ENCODE data around the gene SLC22A16. TPM values are rescaled to one million over a fixed set of nuclear protein-coding genes. Genes with fewer than 3 reads are reported as not detected.
A peak's percentile ranks its signal among the peaks of the same experiment; 100 is the strongest.

Gene SLC22A16
- total and polyA plus RNA-seq, 8 donors: 0.30 to 0.92 (median 0.31) TPM; not detected in 5

DNA sequence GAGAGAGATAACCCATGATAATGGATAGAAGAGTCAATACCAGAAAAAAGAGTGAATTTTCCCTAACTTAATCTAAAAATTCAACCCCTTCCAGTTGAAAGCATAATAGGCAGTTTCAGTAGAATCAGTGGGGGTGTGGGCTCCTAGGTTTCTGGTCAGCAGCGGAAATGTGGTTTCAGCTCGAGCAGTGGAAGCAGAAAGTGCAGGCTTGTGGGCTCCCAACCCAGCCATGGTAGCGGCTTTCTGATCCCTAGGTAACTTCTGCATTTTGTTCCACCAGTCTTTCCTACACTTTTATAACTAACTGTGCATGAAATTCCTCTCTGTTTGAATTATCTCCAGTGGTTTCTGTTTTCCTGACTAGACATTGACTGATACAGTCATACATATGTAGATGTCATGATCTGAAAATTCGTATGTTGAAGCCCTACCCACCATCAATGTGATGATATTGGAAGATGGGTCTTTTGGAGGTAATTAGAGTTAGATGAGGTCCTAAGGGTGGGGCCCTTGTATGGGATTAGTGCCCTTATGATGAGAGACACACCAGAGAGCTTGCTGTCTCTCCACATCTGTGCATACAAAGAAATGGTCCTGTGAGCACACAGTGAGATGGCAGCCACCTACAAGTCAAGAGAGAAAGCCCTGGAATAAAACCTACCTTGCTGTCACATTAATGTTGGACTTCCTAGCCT is 54.5 kb downstream of the SLC22A16 start:
- H3K4me3 ChIP-seq: no peak overlapping the region
- H3K36me3 ChIP-seq: no peaks in the 10 kb centered on the region
- H3K27ac ChIP-seq: no peak overlapping the region
- 55 to 79% (median 71%) methylated on average over 4 of the region's 4 CpGs for WGBS, 5 donors
- TF ChIP-seq EP300 (IDR thresholded peaks at IDR 0.05): no peak
- intact Hi-C loops (cut with DNase I; ENCODE audit: low total_unique reads): no loop called here
- H3K9me3 ChIP-seq: peaks cover 0 to 11% (median 4%) of the 10 kb centered on the region in 4 donors
- no peaks in the 10 kb centered on the region for H3K4me1 ChIP-seq
- H3K27me3 ChIP-seq: peaks cover 0 to 7% (median 0%) of the 10 kb centered on the region in 3 donors
- DNase-seq: no peak

DNA sequence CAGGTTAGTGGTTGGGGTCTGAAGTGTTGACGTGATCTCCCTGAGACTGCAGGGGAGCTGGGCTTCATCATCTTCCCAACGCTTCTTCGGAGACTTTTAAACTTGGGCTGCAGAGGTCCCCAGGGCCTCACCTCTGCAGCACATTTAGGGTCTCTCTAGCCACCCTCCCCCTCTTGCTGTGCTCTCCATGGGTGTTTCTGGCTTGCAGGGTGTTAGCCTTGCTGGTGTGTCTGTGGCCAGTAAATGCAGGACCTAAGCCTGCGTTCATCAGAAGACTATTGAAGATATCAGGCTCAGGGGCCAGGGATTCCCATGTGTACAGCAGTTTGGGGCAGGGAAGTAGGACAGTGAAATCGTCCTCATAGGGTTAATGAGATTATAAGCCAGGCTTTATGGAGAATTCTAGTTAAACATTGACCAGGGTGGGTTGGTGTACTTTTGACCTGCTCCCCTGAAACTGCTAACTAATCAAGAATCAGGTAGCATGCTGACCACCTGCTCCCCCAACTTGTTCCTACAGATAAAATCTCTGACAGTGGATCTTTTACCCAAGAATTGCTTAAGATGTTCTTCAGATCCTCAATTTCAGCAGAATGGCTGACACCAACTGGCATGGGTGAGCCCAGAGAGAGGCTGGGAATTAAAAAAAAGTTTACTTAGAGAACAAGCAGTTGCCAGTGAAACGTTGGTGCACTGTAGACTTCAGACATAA is 57.2 kb downstream of the SLC22A16 start:
- DNase-seq: peak in 1 of 2 donors; percentile 24
- no peak overlapping the region for H3K27ac ChIP-seq

DNA sequence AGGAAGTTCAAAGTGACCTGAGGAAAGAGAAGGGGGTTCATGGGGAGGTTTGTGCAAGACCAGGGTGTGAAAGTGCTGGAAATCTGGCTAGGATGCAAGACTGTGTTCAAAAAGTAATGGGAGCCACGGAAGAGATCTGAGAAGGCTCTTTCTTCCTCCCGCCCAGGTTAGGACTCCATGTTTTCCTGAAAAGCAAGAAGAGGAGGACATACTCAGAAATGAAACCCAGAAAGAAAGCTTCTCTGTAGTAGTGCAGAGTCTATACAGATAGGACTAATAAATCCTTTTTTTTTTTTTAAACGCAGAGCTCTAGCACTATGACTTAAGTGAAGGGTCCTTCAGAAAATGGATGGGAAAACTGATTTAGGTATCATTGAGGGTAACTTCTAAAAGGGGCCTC is 57.8 kb downstream of the SLC22A16 start:
- WGBS, 5 donors: 80 to 89% (median 85%) methylated on average over 3 of the region's 3 CpGs
- intact Hi-C loops (cut with DNase I; ENCODE audit: low total_unique reads): no loop called here
- TF ChIP-seq, protein P1, sequence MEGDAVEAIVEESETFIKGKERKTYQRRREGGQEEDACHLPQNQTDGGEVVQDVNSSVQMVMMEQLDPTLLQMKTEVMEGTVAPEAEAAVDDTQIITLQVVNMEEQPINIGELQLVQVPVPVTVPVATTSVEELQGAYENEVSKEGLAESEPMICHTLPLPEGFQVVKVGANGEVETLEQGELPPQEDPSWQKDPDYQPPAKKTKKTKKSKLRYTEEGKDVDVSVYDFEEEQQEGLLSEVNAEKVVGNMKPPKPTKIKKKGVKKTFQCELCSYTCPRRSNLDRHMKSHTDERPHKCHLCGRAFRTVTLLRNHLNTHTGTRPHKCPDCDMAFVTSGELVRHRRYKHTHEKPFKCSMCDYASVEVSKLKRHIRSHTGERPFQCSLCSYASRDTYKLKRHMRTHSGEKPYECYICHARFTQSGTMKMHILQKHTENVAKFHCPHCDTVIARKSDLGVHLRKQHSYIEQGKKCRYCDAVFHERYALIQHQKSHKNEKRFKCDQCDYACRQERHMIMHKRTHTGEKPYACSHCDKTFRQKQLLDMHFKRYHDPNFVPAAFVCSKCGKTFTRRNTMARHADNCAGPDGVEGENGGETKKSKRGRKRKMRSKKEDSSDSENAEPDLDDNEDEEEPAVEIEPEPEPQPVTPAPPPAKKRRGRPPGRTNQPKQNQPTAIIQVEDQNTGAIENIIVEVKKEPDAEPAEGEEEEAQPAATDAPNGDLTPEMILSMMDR (IDR thresholded peaks at IDR 0.05): no peak
- no peak for TF ChIP-seq POLR2A (IDR thresholded peaks at IDR 0.05)
- no peak for TF ChIP-seq POLR2AphosphoS5 (IDR thresholded peaks at IDR 0.05)

More for the DNA sequence above, 57.2 kb downstream of the SLC22A16 start:
- Histone ChIP-seq H3K4me3 (no peak overlapping the region), H3K27me3 (no peaks in the 10 kb centered on the region), H3K9me3 (peaks cover 0 to 11% (median 4%) of the 10 kb centered on the region in 4 donors), H3K36me3 (no peaks in the 10 kb centered on the region), H3K4me1 (peaks cover 0 to 20% (median 14%) of the 10 kb centered on the region in 4 donors)
- 63 to 69% (median 64%) methylated on average over 6 of the region's 6 CpGs for WGBS, 5 donors
- intact Hi-C loops (cut with DNase I; ENCODE audit: low total_unique reads): no loop called here
- TF ChIP-seq POLR2AphosphoS5 (IDR thresholded peaks at IDR 0.05) (no peak), EP300 (IDR thresholded peaks at IDR 0.05) (no peak), POLR2A (IDR thresholded peaks at IDR 0.05) (no peak)
- TF ChIP-seq, protein P1 (IDR thresholded peaks at IDR 0.05): no peak

DNA sequence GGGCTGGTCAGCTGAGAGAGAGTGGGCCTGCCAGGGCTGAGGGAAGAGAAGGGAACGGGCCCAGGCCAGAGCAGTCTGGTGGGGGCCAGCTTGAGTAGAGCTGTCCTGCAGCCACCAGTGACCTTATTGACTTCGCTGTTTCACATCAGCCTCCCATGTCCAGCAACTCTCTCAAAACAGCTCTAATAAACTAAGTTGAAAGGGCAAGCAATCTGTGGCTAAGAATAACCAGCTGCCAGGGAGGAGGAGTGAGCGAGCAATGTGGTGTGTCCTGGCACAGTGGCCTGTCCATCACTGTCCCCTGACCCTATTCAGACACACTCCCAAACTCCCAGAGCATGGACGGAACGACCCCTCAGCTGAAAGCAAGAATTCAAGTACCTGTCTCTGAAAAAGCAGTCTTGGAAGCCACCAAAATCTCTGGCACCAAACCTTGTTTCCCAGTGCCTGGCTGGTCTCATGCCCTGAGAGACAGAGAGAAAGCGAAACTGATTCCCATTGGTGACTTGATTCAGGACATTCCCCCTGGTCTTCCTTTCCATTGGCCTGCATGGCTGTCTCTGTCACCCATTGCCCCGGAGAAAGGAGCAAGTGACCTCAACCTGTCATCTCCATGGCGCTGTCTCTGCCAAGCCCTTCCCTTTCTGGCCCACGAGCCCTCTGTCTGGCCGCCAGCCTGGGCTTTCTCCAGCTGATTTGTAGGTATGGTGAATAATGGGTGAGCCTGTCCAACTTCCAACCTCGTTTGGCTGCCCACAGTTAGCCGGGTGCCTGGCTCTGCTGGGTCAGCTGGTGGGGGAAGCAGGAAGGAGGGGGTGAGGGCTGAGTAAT is 61.1 kb downstream of the SLC22A16 start, which contains the start of gene DDO:
TSS of gene DDO (minus strand) at position 490 of the 831 bp plus-strand sequence. CDS start 2,113 bp downstream, outside the sequence.
- Histone ChIP-seq H3K9me3 (no peaks in the 10 kb centered on the region), H3K36me3 (no peaks in the 10 kb centered on the region), H3K27me3 (no peaks in the 10 kb centered on the region), H3K27ac (peak within 1 kb of the TSS; percentile 46 to 80 (median 64)), H3K4me3 (peak within 1 kb of the TSS; percentile 33 to 43 (median 36)), H3K4me1 (peaks cover 0 to 23% (median 14%) of the 10 kb centered on the region in 4 donors)
- WGBS, 5 donors: 32 to 49% (median 47%) methylated on average over 8 to 12 of the region's 12 CpGs
- TF ChIP-seq POLR2A (IDR thresholded peaks at IDR 0.05) (no peak), EP300 (IDR thresholded peaks at IDR 0.05) (no peak), POLR2AphosphoS5 (IDR thresholded peaks at IDR 0.05) (peak in 2 of 3 donors; percentile 33 to 55)
- TF ChIP-seq, protein P1 (IDR thresholded peaks at IDR 0.05): no peak
- intact Hi-C loops (cut with DNase I; ENCODE audit: low total_unique reads): no loop called here
- peak; percentile 49 to 66 for DNase-seq

More for the DNA sequence above, 57.8 kb downstream of the SLC22A16 start:
- no peak for DNase-seq
- Histone ChIP-seq H3K27ac (no peak overlapping the region), H3K27me3 (no peaks in the 10 kb centered on the region), H3K4me3 (no peak overlapping the region), H3K4me1 (peaks cover 0 to 23% (median 14%) of the 10 kb centered on the region in 4 donors), H3K9me3 (peaks cover 0 to 11% (median 4%) of the 10 kb centered on the region in 4 donors), H3K36me3 (no peaks in the 10 kb centered on the region)
